ENCODE results near the gene HOXA5. TPM values are rescaled to one million over a fixed set of nuclear protein-coding genes. Genes with fewer than 3 reads are reported as not detected.

The HOXA5 gene
- polyA plus RNA-seq, 4 donors = 70.8 to 87.5 (median 80.9) TPM

GRCh38 chr7:27124096-27124901 is 19.2 kb downstream of the HOXA5 start:
- DNase-seq (ENCODE audit: low read depth in 4 of 4, low spot score in 2 of 4) = no peak

- no peak for DNase-seq (ENCODE audit: low read depth in 4 of 4, low spot score in 2 of 4)
Observed at GRCh38 chr7:27123477-27124053, 19.9 kb downstream of the HOXA5 start.

- no peak for DNase-seq (ENCODE audit: low read depth in 4 of 4, low spot score in 2 of 4)
Observed at GRCh38 chr7:27123007-27123476, 20.4 kb downstream of the HOXA5 start.

- no peak for DNase-seq (ENCODE audit: low read depth in 4 of 4, low spot score in 2 of 4)
Observed at GRCh38 chr7:27122077-27122910, 21.2 kb downstream of the HOXA5 start.

GRCh38 chr7:27121684-27122076 is 21.8 kb downstream of the HOXA5 start:
- DNase-seq (ENCODE audit: low read depth in 4 of 4, low spot score in 2 of 4) = no peak

GRCh38 chr7:27119412-27119911 is 24.0 kb downstream of the HOXA5 start:
- no peak for DNase-seq (ENCODE audit: low read depth in 4 of 4, low spot score in 2 of 4)

GRCh38 chr7:27118580-27118979 is 24.9 kb downstream of the HOXA5 start:
- no peak for DNase-seq (ENCODE audit: low read depth in 4 of 4, low spot score in 2 of 4)

- no peak for DNase-seq (ENCODE audit: low read depth in 4 of 4, low spot score in 2 of 4)
Observed at GRCh38 chr7:27117887-27118491, 25.5 kb downstream of the HOXA5 start.

- DNase-seq (ENCODE audit: low read depth in 4 of 4, low spot score in 2 of 4) = no peak
Observed at GRCh38 chr7:27116962-27117886, 26.3 kb downstream of the HOXA5 start.

GRCh38 chr7:27116031-27116961 is 27.2 kb downstream of the HOXA5 start:
- DNase-seq (ENCODE audit: low read depth in 4 of 4, low spot score in 2 of 4) = no peak

- DNase-seq (ENCODE audit: low read depth in 4 of 4, low spot score in 2 of 4) = no peak
Observed at GRCh38 chr7:27115221-27116026, 28.1 kb downstream of the HOXA5 start.

GRCh38 chr7:27114881-27115220 is 28.6 kb downstream of the HOXA5 start:
- DNase-seq (ENCODE audit: low read depth in 4 of 4, low spot score in 2 of 4) = no peak

GRCh38 chr7:27113991-27114769 is 29.3 kb downstream of the HOXA5 start:
- DNase-seq (ENCODE audit: low read depth in 4 of 4, low spot score in 2 of 4) = no peak

- peak in 1 of 4 donors; percentile 90 for DNase-seq (ENCODE audit: low read depth in 4 of 4, low spot score in 2 of 4)
Observed at GRCh38 chr7:27112955-27113949, 30.2 kb downstream of the HOXA5 start.

- no peak for DNase-seq (ENCODE audit: low read depth in 4 of 4, low spot score in 2 of 4)
Observed at GRCh38 chr7:27112361-27112760, 31.1 kb downstream of the HOXA5 start.

GRCh38 chr7:27111751-27112277 is 31.7 kb downstream of the HOXA5 start:
- no peak for DNase-seq (ENCODE audit: low read depth in 4 of 4, low spot score in 2 of 4)

All from left renal cortex interstitium (tissue), 4 donors.